Lower leg skin (tissue), 4 donors: Measurements from ENCODE around the gene WIPF3. TPM values are rescaled to one million over a fixed set of nuclear protein-coding genes. Genes with fewer than 3 reads are reported as not detected.

Experiments used
- DNase-seq, 2 donors: peaks; one replicate each; pipeline ENCODE4 v3.0.0-alpha.2; 2019; ENCODE audit warnings: low spot score in 2 of 2
- H3K4me3 ChIP-seq: fragments of 200-600 bp; sonication (generic); 2 replicates; pipeline ENCODE4 v1.5.1; 2017; ENCODE audit warnings: mild to moderate bottlenecking, low read depth; ENCODE audit not compliant: poor library complexity, severe bottlenecking
- CTCF ChIP-seq, 3 donors: fragments of 450-650 bp; IDR thresholded peaks; one replicate each; pipeline ENCODE4 v1.5.1; 2016; ENCODE audit warnings: antibody characterized with exemption in 3 of 3, mild to moderate bottlenecking in 3 of 3, moderate library complexity in 2 of 3
- POLR2A ChIP-seq, 2 donors: fragments of 450-650 bp; IDR thresholded peaks; one replicate each; pipeline ENCODE4 v1.6.1; 2016 to 2017; ENCODE audit warnings: antibody characterized with exemption in 2 of 2, mild to moderate bottlenecking in 1 of 2, moderate library complexity in 1 of 2
- WGBS, 2 donors: methylation state at CpG; one replicate each; pipeline ENCODE4 v1.1.5; 2018; 5-methylcytosine and 5-hydroxymethylcytosine counted together
- intact Hi-C: fragments of 100-400 bp; cut with DNase I; formaldehyde crosslinking; loops from one replicate; pipeline ENCODE4 v1.15.0; 2023; ENCODE audit warnings: low total_unique reads
- total RNA-seq, 4 donors: library from RNA; depleted of rRNA; stranded (reverse); fragments of >200 nt; gene quantifications; one replicate each; pipeline ENCODE4 v1.1.0, GENCODE V29; 2016

The WIPF3 gene
- total RNA-seq, 4 donors from 2014 or later: 0.23 to 1.2 (median 0.82) TPM

DNA sequence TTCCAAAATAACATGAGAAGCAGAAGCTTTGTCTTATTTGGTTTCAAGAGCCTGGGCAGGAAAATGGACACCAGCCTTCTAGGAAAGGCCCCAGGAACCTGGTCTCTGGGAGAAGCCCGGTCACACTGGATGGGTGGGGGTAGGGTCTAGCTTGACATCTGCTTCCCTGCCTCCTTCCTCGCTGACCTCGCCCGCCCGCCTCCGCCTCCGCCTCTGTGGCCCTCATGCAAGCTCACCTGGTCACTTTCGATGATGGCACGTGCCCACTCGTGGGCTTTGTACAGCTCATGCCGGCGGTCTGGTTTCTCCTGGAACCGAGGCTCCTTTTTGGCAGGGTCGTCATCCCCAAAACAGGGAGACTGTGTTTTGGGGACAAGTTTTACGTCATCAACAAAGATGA, 119.9 kb downstream of the WIPF3 start:
- intact Hi-C loops: loop anchor here (10.0 kb wide), 1 partner anchor 161 kb away; no protein-coding TSS in a partner anchor
- no peak overlapping the region for H3K4me3 ChIP-seq
- WGBS, 2 donors: 92 to 95% methylated on average over 15 of the region's 15 CpGs
- TF ChIP-seq POLR2A (IDR thresholded peaks at IDR 0.05): no peak
- TF ChIP-seq CTCF (IDR thresholded peaks at IDR 0.05): no peak
- no peak for DNase-seq

GRCh38 chr7:29926741-29927140, 120.4 kb downstream of the WIPF3 start:
- WGBS, 2 donors: 58 to 67% methylated on average over 5 of the region's 5 CpGs
- no peak for TF ChIP-seq POLR2A (IDR thresholded peaks at IDR 0.05)
- TF ChIP-seq CTCF (IDR thresholded peaks at IDR 0.05): no peak
- no peak for DNase-seq
- no peak overlapping the region for H3K4me3 ChIP-seq
- intact Hi-C loops: loop anchor here (10.0 kb wide), 1 partner anchor 162 kb away; no protein-coding TSS in a partner anchor

DNA sequence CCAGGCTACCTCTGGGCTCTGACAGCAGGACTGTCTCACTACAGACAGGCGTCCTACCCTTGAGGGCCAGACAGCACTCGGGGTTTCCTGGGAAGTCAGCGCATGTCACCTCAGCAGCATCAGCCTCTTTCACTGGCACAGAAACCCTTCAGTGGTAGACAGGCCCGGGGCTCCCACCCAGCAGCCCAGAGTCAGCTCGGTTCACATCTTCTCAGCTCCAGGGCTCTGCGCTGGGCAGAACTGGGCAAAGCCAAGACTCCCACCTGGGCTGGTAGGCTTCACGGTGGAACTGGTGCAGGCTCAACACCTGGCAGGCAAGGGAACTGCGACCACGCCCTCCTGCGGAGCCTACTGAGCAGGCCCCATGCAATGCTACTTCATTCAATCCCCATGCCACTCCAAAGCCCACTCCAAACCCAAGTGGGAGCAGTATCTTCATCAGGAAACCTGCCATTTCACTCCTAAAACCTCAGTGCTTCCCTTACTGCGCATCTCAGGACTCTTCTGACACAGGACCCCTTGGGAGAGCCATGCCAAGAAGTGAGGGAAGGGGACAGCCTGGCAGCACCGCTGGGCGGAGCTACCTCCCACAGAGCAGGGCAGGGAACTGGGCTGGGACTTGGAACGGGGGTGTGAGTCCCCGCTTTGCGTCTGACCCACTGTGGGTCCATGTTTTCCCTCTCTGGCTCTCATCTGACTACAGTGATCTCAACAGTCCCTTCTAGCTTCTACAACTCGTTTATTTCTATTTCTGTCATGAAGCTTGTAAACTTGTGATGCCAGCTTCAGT, 122.9 kb downstream of the WIPF3 start:
- WGBS, 2 donors: 84 to 86% methylated on average over 17 of the region's 17 CpGs
- H3K4me3 ChIP-seq: no peak overlapping the region
- TF ChIP-seq CTCF (IDR thresholded peaks at IDR 0.05) (no peak), POLR2A (IDR thresholded peaks at IDR 0.05) (no peak)
- DNase-seq: no peak
- intact Hi-C loops: loop anchor here (10.0 kb wide), 1 partner anchor 164 kb away; no protein-coding TSS in a partner anchor

- TF ChIP-seq CTCF (IDR thresholded peaks at IDR 0.05): no peak
- TF ChIP-seq POLR2A (IDR thresholded peaks at IDR 0.05): no peak
- WGBS, 2 donors: 95 to 96% methylated on average over 2 of the region's 2 CpGs
- H3K4me3 ChIP-seq: no peak overlapping the region
- no peak for DNase-seq
- intact Hi-C loops: no loop called here
These were observed 128.8 kb downstream of the WIPF3 start for GRCh38 chr7:29935111-29935510.

- TF ChIP-seq POLR2A (IDR thresholded peaks at IDR 0.05) (no peak), CTCF (IDR thresholded peaks at IDR 0.05) (no peak)
- DNase-seq: no peak
- no peak overlapping the region for H3K4me3 ChIP-seq
- WGBS, 2 donors: 97 to 98% methylated on average over 3 of the region's 3 CpGs
- intact Hi-C loops: no loop called here
These were observed 130.8 kb downstream of the WIPF3 start for GRCh38 chr7:29937132-29937531.
